ENCODE data around the gene TMEM258.

TMEM258 gene

DNA sequence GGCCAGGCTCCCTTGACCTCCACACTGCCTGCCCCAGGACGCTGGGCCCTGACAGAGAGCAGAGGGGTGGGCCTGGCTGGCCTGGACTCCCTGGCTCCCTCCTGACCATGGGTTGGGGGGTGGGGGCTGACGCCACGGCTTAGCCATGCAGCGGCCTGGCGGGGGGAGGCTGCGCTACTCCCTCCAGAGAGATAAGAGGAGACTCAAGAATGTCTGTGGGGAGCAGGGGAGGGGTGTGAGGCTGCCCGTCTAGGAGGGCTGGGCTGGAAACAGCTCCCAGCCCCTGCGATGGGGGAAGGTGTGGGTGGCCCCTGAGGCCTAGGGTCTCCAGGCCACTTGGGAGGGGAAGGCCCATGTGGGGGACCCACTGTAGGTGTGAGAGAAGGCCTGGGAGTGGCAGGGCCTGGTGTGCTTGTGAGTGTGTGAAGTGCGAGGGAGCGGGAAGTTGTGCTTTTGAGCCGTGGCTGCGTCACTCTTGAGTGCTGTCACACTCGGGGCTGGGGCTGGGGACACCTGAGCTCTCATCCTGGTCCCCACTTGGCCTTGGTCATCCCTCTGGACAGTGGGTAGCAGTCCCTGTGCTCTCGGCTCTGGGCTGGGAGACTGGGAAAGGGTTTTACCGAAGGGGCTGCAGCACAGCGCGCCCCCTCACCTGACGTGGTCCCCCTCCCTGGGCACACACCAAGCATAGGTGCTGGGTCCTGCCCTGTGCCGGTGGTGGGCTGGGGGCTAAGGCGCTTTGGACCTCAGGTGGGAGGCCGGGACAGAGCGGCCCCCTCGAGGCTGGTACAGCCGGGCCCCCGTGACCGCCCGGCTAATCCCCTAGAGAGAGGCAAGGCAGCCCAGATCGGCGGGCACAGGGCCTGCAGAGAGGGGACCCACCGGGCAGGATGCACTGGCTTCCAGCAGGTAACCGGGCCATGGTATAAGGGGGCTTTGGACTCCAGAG is 37.6 kb downstream of the TMEM258 start:
- no peak for FAIRE-seq

- no peak for FAIRE-seq
Measured at GRCh38 chr11:61753672-61754071, 38.7 kb downstream of the TMEM258 start.

DNA sequence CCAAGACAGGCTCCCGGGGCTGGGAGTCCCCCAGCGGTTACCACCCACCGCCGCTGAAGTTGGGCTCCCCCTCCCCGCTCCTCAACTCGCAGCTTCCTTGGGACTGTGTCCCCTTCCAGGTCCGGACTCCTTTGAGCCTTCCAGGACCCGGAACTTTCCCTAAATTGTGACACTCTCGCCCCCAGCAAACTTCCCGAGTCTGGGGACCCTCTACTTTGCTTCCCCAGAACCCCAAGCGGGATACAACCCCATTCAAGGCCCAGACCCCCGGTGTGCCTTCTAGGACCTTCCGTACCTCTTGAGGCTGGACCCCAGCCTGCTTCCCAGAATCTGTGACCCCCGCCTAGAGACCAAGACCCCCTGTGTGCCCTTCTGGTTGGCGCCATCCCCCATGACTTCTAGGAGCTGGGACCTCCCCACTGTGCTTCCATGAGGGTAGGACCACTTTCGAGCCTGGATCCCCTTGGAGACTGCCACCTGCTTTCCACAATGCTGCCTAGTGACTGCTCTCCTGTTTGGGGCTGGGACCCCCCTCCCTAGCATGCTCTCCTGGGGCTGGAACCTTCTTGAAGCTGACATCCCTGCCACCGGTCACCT is 39.4 kb downstream of the TMEM258 start:
- FAIRE-seq = no peak

- no peak for FAIRE-seq
Measured at GRCh38 chr11:61752117-61752924, 40.1 kb downstream of the TMEM258 start, which contains the start of gene MYRF. Gene MYRF, plus strand, starts transcription at chr11:61752636. Its CDS starts 109 bp downstream, at chr11:61752745.

GRCh38 chr11:61751384-61751783 is 41.0 kb downstream of the TMEM258 start:
- no peak for FAIRE-seq

DNA sequence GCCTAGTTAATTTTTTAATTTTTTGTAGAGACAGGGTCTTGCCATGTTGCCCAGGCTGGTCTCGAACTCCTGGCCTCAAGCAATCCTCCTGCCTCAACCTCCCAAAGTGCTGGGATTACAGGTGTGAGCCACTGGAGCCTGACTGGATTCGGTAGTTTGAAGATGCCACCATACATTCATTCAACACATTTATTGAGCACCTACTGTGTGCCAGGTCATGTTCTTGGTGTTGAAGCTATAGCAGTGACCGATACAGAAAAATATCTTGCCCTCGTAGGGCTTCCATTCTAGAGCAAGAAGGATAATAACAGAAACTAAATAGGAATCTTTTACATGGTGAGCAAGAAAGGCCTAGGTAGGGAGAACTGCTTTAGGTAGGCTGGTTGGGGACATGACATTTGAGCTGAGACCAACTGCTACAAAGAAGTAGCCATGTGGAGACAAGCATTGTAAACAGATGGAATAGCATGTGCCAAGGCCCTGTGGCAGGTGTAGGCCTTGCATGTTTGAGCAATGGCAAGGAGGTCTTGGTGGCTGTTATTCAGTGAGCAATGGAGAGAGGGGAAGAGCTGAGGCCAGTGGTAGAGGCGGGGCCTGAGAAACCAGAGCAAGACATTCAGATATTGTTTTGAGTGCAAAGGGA is 41.6 kb downstream of the TMEM258 start:
- FAIRE-seq = no peak

DNA sequence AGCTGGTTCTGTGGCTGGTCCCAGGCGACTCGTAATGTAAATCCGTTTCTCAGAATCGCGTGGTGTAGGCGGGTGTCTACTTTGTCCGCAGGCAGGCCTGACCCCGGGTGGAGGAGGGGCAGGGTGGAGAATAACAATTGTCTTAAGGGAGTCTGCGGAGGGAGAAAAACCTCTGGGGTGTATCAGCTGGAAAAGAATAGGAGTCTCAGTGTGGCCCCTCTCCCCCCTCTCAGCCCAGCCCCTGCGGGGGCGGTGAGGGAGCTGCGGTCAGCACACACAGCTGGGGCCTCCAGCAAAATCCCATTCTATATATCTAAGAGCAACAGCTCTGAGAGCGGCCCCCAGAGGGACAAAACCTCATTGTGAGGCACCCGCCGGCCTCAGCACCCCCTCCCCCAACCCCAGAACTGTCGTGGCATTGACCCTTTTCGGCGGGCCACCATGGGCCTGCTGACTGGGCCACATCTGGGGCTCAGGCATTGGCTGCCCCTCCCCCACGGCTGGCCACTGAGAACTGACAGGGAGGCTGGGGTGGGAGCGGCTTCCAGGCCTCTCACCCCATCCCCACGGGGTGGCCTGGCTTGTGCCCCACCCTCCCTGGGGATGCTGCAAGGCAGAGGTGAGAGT is 42.7 kb downstream of the TMEM258 start:
- no peak for FAIRE-seq

GRCh38 chr11:61747967-61748285 is 44.5 kb downstream of the TMEM258 start:
- FAIRE-seq = no peak

DNA sequence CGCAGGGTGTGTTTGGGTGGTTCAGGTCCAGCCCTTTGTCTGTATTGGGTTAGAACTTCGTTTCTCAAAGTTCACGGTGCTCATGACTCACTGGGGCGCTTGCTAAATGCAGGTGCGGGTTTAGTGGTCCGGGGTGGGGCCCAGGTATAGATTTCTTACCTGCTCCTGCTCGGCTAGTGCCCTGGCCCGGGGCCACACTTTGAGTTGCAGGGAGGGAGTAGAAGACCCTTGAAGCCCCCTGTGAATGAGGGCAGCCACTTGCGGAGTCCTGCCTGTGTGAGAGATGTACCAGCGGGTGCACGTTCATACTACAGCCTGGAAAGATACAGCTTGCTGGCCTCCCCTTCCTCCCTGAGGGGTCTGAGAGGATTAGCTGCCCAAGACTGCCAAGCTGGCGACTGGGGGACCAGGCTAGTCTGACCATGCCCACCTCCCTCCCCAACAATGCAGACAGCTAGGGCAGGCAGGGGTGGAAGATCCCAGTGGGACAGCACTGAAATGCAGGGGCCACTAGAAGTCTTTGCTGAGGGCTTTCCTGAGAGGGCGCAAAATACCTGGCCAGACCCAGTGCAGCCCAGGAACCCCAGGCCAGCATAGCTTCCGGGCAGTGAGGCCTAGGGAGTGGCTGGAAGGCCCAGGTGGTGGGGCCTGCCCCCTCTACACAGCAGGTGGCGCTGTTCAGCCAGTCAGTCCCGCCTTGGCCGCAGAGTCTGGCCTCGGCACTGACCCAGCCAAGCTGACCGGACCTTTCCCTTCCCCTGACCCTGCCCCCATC is 45.0 kb downstream of the TMEM258 start:
- no peak for FAIRE-seq

GRCh38 chr11:61746442-61747191 is 45.8 kb downstream of the TMEM258 start:
- FAIRE-seq = no peak

DNA sequence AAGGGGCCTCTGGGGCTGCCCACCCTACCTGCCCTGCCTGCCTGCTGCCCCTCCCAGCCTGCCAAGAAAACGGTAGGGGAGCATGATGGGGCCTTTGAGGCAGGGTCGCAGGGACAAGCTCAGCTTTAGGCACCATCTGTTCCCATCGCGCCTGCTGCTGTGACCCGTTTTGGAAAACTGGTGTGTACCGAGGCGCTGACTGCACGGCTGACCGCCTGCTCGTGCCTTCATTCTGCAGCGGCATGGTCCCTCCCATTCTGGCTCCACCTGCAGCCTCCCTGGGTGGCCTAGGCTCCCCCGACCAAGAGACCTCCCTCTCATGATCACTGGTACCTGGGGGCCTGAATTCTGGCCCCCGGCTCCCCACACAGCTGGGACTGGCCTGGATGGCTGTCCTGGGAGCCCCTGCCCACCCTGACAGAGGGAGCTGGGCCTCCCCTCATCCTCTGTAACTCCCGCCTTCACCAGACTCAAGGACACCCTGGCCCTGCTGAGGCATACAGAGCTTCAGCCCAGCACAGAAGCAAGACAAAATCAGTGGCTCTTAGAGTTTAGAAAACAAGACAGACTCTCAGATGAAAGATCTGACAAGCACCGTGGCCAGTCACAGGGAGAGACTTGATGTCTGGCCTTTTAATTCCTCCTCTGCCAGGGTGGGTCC is 46.5 kb downstream of the TMEM258 start:
- FAIRE-seq = no peak

GRCh38 chr11:61744609-61745156 is 47.7 kb downstream of the TMEM258 start:
- no peak for FAIRE-seq

- FAIRE-seq = no peak
Measured at GRCh38 chr11:61744181-61744580, 48.2 kb downstream of the TMEM258 start.

DNA sequence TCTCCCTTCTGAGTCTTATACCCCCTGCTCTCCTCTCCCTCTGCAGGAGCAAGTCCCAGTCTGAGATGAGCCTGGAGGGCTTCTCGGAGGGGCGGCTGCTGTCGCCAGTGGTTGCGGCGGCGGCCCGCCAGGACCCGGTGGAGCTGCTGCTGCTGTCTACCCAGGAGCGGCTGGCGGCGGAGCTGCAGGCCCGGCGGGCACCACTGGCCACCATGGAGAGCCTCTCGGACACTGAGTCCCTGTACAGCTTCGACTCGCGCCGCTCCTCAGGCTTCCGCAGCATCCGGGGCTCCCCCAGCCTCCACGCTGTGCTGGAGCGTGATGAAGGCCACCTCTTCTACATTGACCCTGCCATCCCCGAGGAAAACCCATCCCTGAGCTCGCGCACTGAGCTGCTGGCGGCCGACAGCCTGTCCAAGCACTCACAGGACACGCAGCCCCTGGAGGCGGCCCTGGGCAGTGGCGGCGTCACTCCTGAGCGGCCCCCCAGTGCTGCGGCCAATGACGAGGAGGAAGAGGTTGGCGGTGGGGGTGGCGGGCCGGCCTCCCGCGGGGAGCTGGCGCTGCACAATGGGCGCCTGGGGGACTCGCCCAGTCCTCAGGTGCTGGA is 48.8 kb downstream of the TMEM258 start:
- FAIRE-seq = no peak

DNA sequence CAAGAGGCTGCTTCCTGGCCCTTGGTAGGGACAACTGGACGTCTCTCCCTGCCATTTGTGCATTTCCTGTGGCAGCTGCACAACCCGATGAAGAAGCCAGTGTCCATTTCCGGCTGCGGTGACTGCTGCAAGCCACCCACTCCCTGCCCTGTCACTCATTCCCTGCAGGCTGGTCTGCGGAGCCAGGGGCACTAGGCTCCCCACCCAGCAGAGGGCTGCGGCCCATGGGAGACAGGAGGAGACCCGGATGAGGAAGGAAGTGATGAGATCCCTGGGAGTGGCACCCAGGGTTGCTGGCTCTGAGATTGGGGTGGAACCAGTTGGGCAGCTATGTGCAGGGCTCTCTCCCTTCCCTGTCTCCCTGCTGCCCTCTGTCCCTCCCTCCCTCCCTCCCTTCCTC is 50.0 kb downstream of the TMEM258 start:
- no peak for FAIRE-seq

DNA sequence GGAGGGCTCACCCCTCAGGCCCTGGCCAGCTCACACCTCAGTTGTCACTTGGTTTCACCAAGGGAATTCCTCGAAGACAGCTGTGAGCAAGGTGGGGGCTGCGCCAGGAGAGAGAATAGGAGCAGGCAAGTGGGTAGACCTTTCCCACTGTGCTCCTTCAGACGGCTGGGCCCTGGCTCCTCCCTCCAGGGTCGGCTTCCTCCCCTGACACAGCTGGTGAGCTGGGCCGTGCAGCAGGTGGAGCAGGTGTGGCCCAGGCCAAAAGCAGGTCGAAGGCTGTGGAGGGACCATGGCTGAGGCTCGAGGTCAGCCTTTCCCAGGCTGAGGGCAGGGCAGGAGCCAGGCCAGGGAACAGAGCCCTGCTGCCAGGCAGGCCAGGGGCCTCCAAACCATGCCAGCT is 52.4 kb downstream of the TMEM258 start:
- FAIRE-seq = no peak

GRCh38 chr11:61739413-61739812 is 53.0 kb downstream of the TMEM258 start:
- FAIRE-seq = no peak
